Endometrium (tissue), 2 donors: ENCODE data around the gene OR8B8.
"Not testable (repeated sequence)": the region's sequence is repeated elsewhere in the genome, so short reads cannot be mapped to it uniquely, and the experiment has no call there.

Experiments
- FAIRE-seq: peaks from 2 replicates; lab custom pipeline; 2012; peaks lifted over from hg19 to GRCh38; lab: Jason Lieb, UNC
- donor health status: control.
- donor health status: control.

OR8B8 gene

DNA sequence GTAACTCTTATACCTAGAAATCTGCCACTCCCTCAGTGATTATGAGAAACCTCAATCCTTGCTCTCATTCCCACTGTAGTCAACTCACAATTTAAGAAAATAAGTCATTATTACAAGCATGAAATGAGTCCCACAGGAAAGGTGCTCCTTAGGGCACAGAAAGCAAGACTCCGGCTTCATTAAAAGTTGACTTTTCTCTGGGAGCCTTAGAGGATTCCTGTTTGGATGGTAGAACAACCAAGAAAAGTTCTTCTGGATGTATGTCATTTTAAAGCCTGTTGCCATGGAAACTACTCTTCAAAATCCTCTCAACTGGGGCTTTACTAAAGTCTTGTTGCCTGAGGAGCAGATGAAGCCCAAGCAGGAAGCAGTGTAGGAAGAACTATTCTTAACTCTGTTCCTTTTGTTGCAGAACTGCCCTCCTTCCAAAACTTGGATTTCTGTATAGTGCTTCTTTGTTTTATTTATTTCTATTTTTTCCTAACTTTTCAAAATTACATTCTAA, at the start of gene OR8B8:
Gene OR8B8, minus strand, starts transcription at position 51 of the 505 bp plus-strand sequence. CDS start 4,611 bp downstream, outside the sequence.
- no peak for FAIRE-seq

GRCh38 chr11:124493016-124493655, 47.6 kb upstream of the OR8B8 start:
- FAIRE-seq = no peak

- no peak for FAIRE-seq
Observed at GRCh38 chr11:124483422-124483821, 37.9 kb upstream of the OR8B8 start.

- no peak for FAIRE-seq
Observed at GRCh38 chr11:124482362-124483147, 37.1 kb upstream of the OR8B8 start.

DNA sequence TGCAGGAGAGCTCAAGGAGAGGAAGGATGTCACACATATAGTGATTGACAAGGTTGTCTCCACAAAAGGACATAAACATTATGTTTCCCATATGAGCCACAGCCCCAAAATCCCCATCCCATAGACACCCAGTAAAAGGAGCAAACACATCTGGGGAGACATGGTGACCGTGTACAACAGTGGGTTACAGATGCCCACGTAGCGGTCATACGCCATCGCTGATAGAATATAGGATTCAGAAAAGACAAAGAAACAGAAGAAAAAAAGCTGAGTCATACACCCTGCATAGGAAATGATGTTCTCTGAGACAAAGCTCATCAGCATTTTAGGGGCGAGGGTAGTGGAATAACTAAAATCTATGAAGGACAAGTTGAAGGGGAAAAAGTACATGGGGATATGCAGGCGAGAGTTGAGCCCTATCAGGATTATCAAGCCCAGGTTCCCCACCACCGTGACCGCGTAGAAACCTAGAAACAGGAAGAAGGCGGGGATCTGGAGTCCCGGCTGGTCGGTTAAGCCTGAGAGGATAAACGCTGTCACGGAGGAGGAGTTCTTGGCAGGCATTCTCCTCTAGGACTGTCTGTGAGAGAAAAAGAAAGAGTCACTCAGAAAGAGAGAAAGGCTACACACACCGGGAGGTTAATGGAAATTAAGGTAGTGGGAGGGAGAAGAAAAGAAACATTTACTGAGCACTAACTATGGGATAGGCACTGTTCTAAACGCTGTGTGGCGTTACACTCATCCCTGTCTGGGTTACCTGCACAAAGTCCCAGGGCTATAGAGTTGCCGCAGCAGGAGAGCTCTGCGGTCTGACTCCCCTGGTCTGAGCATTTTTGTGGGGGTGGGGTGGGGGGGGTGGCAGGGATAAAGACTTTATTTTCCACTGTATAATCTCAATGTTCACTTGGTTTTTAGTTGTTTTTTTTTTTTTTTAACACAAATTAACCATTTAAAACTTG, 36.1 kb upstream of the OR8B8 start:
- no peak for FAIRE-seq

- FAIRE-seq = no peak
Observed at GRCh38 chr11:124479561-124479960, 34.1 kb upstream of the OR8B8 start.

DNA sequence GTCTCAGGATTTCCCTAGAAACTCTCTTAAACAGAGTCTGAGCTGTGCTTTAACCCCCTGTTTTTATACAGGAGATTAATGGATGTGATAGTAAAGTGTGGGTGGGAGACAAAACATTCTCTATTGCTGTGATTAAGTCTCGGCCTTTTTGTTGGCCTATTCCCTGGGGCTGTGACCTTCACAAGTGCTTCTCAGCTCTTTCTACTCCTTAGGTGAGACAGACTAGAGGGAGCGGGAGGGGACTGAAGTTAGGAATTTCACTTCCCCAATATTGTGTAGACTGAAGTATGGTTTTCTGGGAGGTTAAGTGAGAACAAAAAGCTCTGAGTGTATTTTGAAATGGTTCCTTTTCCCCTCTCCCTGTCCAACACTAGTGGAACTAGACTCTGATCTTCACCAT, 29.8 kb upstream of the OR8B8 start:
- no peak for FAIRE-seq

DNA sequence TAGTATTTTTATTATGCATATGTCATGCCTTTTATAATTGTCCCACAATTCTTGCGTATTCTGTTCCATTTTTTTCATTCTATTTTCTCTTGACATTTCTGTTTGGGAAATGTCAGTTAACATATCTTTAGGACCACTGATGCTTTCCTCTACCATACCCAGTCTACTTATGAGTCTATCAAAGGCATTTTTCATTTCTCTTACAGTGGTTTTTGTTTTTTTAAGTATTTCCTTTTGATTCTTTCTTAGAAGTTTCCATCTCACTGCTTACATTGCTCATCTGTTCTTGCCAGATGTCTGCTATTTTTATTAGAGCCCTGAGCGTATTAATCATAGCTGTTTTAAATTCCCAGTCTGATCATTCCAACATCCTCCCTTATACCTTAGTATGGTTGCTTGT, 29.3 kb upstream of the OR8B8 start:
- no peak for FAIRE-seq

DNA sequence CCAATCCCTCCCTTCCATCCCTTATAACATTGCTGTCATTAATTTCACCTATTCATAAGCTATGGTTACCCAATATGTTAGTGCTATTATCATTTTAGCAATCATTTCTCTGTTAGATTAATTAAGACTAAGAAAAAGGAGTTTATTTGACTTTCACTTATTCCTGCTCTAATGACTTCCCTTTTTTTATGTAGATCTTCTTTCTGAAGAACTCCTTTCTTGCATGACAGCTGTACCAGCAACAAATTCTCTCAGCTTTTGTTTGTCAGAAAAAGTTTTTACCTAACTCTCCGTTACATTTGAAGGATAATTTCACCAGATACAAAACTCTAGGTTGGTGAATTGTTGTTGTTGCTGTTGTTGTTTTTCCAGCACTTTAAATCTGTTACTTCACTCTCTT, 28.6 kb upstream of the OR8B8 start:
- FAIRE-seq = no peak

GRCh38 chr11:124473476-124473875, 28.0 kb upstream of the OR8B8 start:
- no peak for FAIRE-seq

GRCh38 chr11:124470561-124471227, 25.2 kb upstream of the OR8B8 start:
- FAIRE-seq = no peak

DNA sequence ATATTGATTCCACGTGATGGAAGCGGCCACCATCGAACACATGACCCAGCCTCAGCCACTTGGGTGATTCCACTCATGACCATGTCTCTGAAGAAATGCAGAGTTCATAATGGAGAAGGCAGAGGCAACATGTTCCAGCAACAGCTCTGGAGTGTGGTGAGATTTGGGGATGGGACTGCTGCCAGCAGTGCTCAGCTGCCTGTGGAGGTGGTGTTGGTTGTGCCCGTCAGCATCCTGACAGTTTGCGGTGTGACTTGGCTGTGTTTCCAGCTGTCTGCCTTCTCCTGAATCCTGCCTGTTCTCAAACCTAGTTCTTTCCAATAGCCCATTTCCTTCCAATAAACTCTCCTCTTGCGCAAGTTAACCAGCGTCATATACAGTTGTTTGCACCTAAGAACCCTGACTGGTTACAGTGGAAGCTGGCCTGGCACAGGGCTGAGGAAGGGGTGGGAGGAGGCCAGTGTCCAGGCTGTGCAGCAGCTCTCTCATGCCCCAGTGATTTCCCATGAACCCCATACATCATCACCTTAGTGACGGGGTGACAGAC, 22.0 kb upstream of the OR8B8 start:
- FAIRE-seq = no peak

DNA sequence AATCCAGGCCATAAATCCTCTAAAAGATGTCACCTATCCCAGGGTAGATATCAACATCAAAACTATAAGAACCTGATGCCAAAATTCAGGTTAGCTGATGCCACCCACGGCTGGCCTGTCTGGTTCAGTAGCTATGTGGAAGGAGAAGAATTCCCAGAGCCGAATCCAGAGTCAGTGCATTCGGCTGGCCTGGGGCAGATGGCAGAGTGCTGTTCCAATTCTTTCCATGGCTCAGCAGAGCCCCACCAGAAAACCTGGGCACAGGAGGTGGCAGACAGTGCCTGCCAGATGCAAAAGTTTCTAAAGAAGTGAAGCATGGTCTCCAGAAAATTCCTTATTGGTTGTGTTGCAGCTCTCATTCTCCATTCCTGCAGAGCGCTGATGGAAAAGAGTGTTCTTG, 19.9 kb upstream of the OR8B8 start:
- FAIRE-seq = no peak

DNA sequence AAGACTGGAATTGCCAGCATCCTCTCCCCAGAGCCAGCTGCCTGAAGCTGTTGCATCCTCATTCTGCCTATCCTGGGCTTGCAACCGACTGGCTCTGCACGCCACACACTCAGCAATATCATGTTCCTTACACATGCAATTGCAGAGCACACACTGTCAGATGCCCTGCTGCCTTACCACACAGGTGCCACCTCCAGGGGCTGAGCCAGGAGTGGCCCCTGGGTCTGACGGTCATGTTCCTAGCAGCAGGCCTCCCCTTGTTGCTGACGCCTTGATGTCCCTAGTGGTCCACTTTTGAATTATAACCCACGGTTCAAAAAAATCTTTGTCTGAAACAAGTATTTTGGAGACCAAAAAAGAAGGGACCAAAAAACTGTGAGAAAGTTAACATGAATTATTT, 18.5 kb upstream of the OR8B8 start:
- no peak for FAIRE-seq

GRCh38 chr11:124463324-124463723, 17.8 kb upstream of the OR8B8 start:
- no peak for FAIRE-seq

- FAIRE-seq = no peak
Observed at GRCh38 chr11:124460459-124460858, 15.0 kb upstream of the OR8B8 start.

DNA sequence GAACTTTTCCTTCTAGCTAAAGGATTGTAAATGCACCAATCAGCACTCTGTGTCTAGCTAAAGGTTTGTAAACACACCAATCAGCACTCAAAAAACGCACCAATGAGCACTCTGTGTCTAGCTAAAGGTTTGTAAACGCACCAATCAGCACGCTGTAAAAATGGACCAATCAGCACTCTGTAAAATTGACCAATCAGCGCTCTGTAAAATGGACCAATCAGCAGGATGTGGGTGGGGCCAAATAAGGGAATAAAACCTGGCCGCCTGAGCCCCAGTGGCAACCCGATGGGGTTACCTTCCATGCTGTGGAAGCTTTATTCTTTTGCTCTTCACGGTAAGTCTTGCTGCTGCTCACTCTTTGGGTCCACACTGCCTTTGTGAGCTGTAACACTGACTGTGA, 13.9 kb upstream of the OR8B8 start:
- not testable (repeated sequence) for FAIRE-seq

DNA sequence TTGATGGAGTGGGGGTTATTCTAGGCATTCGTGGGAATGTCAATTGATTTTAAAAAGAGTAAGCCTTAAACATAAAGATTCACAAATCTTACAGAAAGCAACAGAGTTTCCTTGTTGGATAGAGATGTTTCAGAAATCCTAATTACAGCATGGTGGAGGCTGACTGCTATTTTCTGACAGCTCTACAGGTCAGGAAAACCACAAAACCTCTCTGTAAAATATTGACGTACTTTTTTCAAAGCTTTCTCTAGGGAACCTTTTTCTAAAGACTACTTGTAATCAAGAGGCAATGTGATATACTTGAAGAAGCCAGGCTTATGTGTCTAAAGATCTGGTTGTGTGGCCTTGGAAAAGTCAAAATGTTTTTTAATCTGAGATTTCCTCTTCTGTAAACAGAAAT, 9.1 kb upstream of the OR8B8 start:
- no peak for FAIRE-seq

DNA sequence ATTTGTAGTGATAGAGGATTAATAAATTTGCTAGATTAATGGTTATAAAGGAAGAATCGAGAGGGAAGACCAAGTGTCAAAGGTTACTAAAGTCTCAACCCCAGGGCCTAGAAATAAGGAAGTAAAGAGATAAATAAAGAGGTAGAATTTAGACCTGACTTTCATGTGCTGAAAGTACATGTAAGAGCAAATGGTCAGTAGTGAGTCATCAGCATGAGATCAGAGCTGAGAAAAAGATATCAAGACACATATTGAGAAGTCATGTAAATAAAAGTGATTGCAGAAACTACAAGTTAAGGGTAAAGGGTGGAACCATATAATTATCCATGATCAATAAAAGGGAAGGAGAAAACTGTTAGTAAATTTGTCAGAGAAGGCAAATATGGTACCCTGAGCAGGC, 1.4 kb upstream of the OR8B8 start:
- FAIRE-seq = no peak

DNA sequence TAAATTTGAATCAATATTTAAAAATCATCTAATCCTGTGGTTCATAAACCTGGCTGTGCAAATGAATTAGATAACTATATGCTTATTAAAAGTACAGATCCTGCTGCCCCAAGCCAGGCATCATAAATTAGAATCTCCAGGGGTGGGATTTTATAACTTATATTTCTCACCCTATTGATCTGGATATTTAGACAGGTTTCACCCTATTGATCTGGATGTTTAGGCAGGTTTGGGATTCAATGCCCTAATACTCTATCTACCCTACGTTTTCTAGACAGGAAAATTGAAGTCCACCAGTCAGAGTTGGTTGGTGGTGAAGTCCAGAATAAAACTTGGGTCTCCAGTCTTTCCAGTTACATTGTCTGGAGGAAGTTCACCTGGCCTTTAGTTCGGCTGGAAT, 2.6 kb downstream of the OR8B8 start:
- FAIRE-seq = no peak

DNA sequence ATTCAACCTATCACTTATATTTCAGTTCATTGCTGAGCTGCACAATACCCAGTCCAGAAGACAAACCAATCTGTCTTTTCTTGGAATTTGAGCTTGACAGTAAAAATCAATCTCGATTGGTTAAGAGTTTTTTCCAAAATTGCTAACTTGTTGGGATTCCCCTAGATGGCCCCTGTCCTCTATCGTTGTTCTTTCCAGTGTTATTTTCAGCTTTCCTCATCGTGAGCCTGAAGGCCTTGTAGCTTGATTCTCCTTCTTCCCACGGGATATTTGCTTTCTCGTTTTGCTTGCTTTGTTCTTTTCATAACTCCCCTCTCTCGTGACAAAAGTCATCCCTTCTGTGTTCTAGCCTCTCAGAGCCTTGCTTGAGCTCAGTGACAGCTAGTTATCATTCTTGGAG, 3.1 kb downstream of the OR8B8 start:
- no peak for FAIRE-seq

DNA sequence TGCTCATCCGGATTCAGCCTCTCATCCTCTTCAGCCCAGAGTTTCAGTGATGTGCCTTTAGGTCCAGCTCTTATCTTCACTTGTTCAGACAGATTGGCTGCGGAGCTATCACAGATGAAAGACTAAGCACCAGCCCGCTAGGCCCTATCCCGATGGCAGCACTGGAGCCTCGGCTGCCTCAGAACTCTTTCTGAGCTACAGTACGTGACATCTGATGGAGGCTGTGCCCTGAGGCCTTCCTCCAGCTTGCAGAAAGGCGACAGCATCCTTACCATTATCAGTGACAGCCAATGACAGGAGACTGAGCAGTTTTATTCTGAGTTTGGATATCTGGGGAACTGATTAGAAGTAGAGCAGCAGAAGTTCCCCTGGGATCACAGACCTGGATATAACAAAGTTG, 4.0 kb downstream of the OR8B8 start:
- FAIRE-seq = no peak
